ENCODE data around the gene ARVCF.

The ARVCF gene

DNA sequence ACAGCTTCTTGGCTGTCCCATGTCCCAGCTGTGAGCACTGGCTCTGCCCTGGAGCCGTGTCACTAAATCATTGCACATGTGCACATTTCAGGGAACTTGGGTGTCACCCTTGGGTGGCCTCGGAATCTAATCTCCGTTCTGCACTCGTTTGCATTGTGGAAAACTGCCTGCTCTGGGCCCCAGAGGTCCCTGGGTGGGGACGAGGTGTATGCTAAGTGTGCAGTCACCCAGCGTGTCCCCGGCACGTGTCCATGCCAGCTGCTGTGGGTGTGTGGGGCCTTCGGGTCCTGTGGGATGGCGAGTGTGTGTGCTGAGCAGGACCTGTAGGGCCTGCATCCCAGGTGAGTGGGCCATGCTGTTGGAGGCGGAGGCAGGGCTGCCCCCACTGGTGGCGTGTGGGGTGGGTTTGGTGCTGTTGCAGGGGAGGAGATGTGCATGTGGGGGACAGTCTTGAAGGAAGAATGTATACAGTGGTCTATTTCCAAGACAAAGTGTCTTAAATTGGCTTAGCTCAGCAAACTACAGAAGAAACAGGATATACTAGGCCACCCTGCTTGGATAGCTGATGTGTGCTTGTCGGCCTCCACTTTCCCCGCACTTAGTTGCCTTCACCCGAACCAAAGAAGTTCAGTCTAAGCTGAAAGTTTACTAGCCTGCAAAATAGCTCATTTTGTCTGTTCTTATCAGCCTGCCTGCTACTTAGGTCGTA is 18.9 kb upstream of the ARVCF start:
- H3K4me3 ChIP-seq (replicated peaks; ENCODE audit: low read depth, low read length), result no peak overlapping the region
- DNase-seq (ENCODE audit: low read depth), result no peak
- TF ChIP-seq CTCF (IDR thresholded peaks at IDR 0.05; ENCODE audit: low read length, missing control alignments), result no peak

- no peak overlapping the region for H3K4me3 ChIP-seq (replicated peaks; ENCODE audit: low read depth, low read length)
- no peak for DNase-seq (ENCODE audit: low read depth)
- TF ChIP-seq CTCF (IDR thresholded peaks at IDR 0.05; ENCODE audit: low read length, missing control alignments), result no peak
Observed at GRCh38 chr22:20034143-20034542, 17.5 kb upstream of the ARVCF start.

DNA sequence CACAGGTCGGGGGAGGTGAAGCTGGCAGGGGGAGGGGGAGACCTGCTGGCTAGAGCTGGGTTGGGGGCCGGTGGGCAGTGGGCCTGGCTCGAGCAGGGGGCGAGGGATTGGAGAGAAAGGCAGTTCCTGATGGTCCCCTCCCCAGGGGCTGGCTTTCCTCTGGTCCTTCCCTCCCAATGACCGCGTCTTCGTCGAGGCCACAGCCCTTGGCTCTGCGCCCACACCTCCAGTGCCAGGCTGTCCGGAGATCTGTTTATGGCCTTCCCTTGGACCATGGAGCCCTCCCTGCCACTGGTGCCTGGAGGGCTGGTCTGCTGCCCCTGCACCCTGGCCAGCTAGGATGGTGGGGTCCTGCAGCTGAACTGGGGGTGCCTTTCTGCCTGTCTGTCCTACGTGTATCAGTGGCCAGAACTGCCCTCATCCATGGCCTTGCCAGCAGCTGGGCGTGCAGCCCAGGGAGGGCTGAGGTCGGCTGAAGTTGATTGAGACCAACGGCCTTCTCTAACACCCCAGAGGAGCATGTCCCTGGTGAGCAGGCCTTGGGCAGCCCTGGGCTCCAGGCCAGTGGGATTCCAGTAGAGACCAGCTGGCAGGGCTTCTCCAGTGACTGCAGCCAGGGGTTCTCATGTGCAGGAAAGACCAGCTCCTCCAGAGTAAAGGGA is 16.6 kb upstream of the ARVCF start:
- no peak for TF ChIP-seq CTCF (IDR thresholded peaks at IDR 0.05; ENCODE audit: low read length, missing control alignments)
- H3K4me3 ChIP-seq (replicated peaks; ENCODE audit: low read depth, low read length), result no peak overlapping the region
- DNase-seq (ENCODE audit: low read depth), result no peak

GRCh38 chr22:20032407-20032991 is 15.9 kb upstream of the ARVCF start:
- DNase-seq (ENCODE audit: low read depth), result no peak
- TF ChIP-seq CTCF (IDR thresholded peaks at IDR 0.05; ENCODE audit: low read length, missing control alignments), result no peak
- no peak overlapping the region for H3K4me3 ChIP-seq (replicated peaks; ENCODE audit: low read depth, low read length)

DNA sequence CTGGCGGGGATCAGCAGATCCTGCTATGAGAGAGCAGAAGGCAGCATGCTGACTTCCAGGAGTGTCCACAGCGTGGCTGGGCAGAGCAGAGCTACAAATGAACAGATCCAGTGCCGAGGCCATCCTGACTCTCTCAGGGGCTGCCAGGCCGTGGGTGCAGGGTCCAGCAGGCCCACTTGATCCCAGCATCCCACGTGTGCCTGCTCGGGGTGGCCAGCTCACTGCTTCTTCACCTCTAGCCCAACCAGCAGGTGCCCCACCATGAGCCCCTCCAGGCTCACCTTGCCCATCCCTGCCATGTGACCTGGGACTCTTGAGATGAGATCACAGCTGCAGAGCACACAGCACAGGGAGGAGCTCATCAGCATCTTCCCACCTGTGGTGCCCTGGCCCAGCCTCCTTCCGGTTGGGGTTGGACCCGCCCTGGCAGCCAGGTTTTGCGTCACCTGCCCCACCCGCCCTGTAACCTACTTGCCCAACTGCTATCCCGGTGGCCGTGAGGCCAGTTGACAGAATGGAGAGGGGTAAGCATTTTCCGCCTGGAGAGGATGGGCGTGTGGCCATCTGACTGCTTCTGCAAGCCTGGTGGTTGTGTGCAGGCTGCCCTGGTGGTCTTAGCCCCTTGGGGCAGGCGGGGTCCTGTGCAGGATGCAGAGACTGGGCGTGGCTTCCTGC is 15.2 kb upstream of the ARVCF start:
- no peak for DNase-seq (ENCODE audit: low read depth)
- H3K4me3 ChIP-seq (replicated peaks; ENCODE audit: low read depth, low read length), result no peak overlapping the region
- no peak for TF ChIP-seq CTCF (IDR thresholded peaks at IDR 0.05; ENCODE audit: low read length, missing control alignments)

DNA sequence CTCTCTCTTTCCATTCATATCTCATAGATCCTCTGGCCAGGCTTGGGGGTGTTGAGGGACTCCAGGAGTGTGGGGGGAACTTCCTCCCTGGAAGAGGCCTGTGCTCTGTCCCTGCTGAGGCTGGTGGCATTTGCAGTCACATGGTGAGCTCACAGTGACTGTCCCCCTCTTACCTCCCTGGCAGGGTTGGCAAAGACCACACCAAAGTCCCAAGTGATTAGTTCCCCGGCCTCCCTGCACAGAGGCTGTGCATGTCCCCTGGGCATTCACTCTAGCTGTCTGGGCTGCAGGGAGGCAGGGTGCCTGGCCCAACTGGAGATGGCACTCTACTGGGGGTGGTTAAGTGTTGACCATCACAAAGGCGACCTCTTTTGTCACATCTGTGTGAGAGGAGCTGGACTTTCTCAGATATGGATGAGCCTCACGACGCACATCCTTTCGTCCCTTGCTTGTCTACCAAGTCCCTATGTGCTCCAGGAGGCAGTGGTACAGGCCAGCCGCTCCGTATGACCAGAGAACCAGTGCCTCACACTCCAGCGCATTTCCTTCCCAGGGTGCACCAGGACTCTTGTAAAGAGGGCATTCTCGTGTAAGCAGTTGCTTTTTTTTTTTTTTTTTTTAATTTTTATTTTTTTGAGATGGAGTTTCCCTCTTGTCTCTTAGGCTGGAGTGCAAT is 13.1 kb upstream of the ARVCF start:
- H3K4me3 ChIP-seq (replicated peaks; ENCODE audit: low read depth, low read length), result no peak overlapping the region
- DNase-seq (ENCODE audit: low read depth), result no peak
- no peak for TF ChIP-seq CTCF (IDR thresholded peaks at IDR 0.05; ENCODE audit: low read length, missing control alignments)
